ENCODE data around the gene DAPK1. TPM values are rescaled to one million over a fixed set of nuclear protein-coding genes. Genes with fewer than 3 reads are reported as not detected.

DAPK1 gene
- total and polyA plus RNA-seq, 8 donors = 9.0 to 88.7 (median 50.7) TPM

DNA sequence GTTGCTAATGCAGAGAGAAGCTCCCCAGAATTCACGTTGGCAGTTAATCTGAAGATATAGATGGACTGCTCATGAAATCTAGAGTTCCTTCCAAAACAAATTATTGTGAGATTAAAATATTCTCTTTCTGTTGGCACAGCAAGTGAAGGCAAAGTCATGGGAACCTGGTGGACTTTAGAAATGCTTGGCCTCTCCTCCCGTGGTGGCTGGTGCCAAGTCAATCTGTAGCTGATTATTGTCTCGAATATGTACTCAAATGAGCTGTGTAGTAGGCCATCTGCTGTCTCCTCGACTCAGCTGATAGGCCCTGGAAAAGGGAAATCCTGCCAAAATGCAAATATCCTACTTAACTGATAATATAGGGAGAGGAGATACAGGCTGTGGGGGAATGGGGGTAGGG is 69.3 kb downstream of the DAPK1 start:
- 22 to 32% (median 23%) methylated on average over 4 of the region's 4 CpGs for WGBS, 5 donors
- H3K4me3 ChIP-seq = no peak overlapping the region
- H3K36me3 ChIP-seq = no peaks in the 10 kb centered on the region
- H3K27me3 ChIP-seq = no peaks in the 10 kb centered on the region
- peak overlapping the region in 4 of 5 donors; percentile 47 to 84 (median 80) for H3K27ac ChIP-seq
- TF ChIP-seq POLR2A (IDR thresholded peaks at IDR 0.05) = no peak
- no peak for TF ChIP-seq EP300 (IDR thresholded peaks at IDR 0.05)
- TF ChIP-seq, protein P1, sequence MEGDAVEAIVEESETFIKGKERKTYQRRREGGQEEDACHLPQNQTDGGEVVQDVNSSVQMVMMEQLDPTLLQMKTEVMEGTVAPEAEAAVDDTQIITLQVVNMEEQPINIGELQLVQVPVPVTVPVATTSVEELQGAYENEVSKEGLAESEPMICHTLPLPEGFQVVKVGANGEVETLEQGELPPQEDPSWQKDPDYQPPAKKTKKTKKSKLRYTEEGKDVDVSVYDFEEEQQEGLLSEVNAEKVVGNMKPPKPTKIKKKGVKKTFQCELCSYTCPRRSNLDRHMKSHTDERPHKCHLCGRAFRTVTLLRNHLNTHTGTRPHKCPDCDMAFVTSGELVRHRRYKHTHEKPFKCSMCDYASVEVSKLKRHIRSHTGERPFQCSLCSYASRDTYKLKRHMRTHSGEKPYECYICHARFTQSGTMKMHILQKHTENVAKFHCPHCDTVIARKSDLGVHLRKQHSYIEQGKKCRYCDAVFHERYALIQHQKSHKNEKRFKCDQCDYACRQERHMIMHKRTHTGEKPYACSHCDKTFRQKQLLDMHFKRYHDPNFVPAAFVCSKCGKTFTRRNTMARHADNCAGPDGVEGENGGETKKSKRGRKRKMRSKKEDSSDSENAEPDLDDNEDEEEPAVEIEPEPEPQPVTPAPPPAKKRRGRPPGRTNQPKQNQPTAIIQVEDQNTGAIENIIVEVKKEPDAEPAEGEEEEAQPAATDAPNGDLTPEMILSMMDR (IDR thresholded peaks at IDR 0.05) = no peak
- TF ChIP-seq POLR2AphosphoS5 (IDR thresholded peaks at IDR 0.05) = no peak
- H3K4me1 ChIP-seq = peaks cover 35 to 100% (median 70%) of the 10 kb centered on the region in 4 donors
- DNase-seq = peak; percentile 63 to 68
- no peaks in the 10 kb centered on the region for H3K9me3 ChIP-seq
- intact Hi-C loops (cut with DNase I; ENCODE audit: low total_unique reads) = no loop called here

DNA sequence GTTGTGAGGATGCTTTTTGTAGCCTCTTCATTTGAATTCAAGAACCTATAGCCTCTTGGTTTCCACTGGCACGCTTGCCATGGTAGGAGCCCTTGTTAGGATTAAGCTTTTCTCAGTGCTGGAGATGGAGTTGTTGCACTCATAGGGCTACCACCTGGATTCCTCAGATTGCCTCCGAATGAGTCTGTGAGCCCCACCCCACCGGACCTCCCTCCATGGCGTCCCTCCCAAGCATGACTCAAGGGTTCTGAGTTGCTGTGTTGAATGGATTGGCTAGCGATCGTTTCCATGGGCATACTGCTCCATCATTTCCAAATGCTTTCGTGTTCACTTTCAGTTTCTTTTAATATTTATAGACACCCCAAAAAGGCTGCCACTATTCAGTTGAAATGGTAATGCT is 69.9 kb downstream of the DAPK1 start:
- intact Hi-C loops (cut with DNase I; ENCODE audit: low total_unique reads) = no loop called here
- H3K27ac ChIP-seq = peak overlapping the region in 4 of 5 donors; percentile 47 to 84 (median 80)
- peaks cover 35 to 100% (median 75%) of the 10 kb centered on the region in 4 donors for H3K4me1 ChIP-seq
- peak in 1 of 2 donors; percentile 44 for DNase-seq
- H3K27me3 ChIP-seq = no peaks in the 10 kb centered on the region
- H3K4me3 ChIP-seq = no peak overlapping the region
- TF ChIP-seq POLR2AphosphoS5 (IDR thresholded peaks at IDR 0.05) (no peak), EP300 (IDR thresholded peaks at IDR 0.05) (no peak), POLR2A (IDR thresholded peaks at IDR 0.05) (no peak)
- TF ChIP-seq, protein P1 (IDR thresholded peaks at IDR 0.05) = no peak
- H3K9me3 ChIP-seq = no peaks in the 10 kb centered on the region
- H3K36me3 ChIP-seq = no peaks in the 10 kb centered on the region
- 80 to 88% (median 85%) methylated on average over 7 of the region's 7 CpGs for WGBS, 5 donors

DNA sequence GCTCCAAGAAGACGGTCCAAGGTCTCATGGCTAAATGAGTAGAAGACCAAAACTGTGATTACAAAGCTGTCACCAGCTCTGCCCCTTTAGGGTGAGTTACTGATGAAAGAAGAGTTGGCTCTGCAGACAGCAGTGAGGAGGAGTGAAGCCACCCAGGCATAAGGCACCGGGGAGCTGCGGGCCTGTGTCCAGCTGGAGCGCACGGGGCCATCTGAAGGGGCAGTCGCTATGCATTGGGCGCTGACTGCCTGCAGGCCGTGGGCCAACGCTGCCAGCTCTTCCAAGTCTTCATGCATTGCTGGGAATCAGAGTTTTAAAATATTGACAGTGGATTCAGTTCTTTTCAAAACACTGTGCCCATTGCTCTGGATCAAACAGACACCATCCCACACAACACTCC is 70.3 kb downstream of the DAPK1 start:
- no peaks in the 10 kb centered on the region for H3K9me3 ChIP-seq
- DNase-seq = no peak
- WGBS, 5 donors = 67 to 83% (median 80%) methylated on average over 9 of the region's 9 CpGs
- TF ChIP-seq POLR2A (IDR thresholded peaks at IDR 0.05) (no peak), POLR2AphosphoS5 (IDR thresholded peaks at IDR 0.05) (no peak), EP300 (IDR thresholded peaks at IDR 0.05) (no peak)
- TF ChIP-seq, protein P1 (IDR thresholded peaks at IDR 0.05) = no peak
- no peaks in the 10 kb centered on the region for H3K36me3 ChIP-seq
- H3K27ac ChIP-seq = peak overlapping the region in 4 of 5 donors; percentile 11 to 84 (median 80)
- peaks cover 35 to 100% (median 79%) of the 10 kb centered on the region in 4 donors for H3K4me1 ChIP-seq
- H3K27me3 ChIP-seq = no peaks in the 10 kb centered on the region
- intact Hi-C loops (cut with DNase I; ENCODE audit: low total_unique reads) = no loop called here
- H3K4me3 ChIP-seq = no peak overlapping the region

DNA sequence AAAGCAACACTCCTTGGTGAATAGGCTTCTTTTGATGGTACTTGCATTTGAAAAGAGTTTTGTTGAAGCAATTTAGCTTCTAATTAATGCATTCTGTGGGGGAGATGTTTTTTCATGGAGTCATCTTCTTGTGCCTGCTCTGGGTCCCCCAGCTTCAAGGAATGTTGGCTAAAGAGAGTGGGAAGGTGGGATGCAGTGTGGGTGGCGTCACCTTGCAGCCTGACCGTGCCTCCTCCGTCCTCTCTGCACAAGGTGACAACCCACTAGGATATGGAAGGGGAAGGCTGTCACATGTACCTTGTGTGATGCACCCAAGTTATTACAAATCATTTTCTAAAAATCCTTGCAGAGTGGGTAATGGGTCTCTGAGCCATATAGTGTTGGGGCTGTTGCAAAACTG is 70.7 kb downstream of the DAPK1 start:
- no peak overlapping the region for H3K4me3 ChIP-seq
- TF ChIP-seq, protein P1 (IDR thresholded peaks at IDR 0.05) = no peak
- TF ChIP-seq EP300 (IDR thresholded peaks at IDR 0.05) (no peak), POLR2A (IDR thresholded peaks at IDR 0.05) (no peak), POLR2AphosphoS5 (IDR thresholded peaks at IDR 0.05) (no peak)
- H3K9me3 ChIP-seq = no peaks in the 10 kb centered on the region
- intact Hi-C loops (cut with DNase I; ENCODE audit: low total_unique reads) = no loop called here
- H3K4me1 ChIP-seq = peaks cover 39 to 100% (median 82%) of the 10 kb centered on the region in 4 donors
- no peaks in the 10 kb centered on the region for H3K27me3 ChIP-seq
- no peak for DNase-seq
- peak overlapping the region in 4 of 5 donors; percentile 77 to 84 (median 80) for H3K27ac ChIP-seq
- 70 to 98% (median 94%) methylated on average over 3 of the region's 3 CpGs for WGBS, 5 donors
- H3K36me3 ChIP-seq = no peaks in the 10 kb centered on the region

All from stomach (tissue), 9 donors.